ENCODE measurements around the gene ST3GAL6. TPM values are rescaled to one million over a fixed set of nuclear protein-coding genes. Genes with fewer than 3 reads are reported as not detected.

Gene ST3GAL6
- total and polyA plus RNA-seq, 2 of the 8 experiments (the other 6 are each of a cell fraction or from before 2014, with no cell fraction given): 3.3 to 6.1 TPM

DNA sequence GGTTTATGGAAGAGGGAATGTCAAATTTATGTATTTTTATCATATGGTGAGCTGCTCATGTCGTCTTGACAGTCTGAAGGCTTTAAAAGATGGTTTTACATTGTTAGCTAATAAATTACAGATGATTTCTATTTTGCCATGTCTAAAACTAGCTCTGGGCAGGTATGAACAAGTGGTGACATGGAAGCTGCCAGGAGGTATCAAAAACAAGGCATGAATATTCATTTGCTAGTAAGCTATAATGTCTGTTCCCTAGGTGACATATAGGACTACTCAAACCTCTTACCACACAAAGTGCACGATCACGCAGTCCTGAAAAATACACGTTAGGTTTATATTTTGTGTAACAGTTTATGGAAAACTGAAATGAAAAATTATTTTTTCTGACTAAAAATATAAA, 34.8 kb downstream of the ST3GAL6 start:
- no peak overlapping the region for H2BK20ac ChIP-seq (ENCODE audit: low read length)
- no peaks in the 10 kb centered on the region for H3K27me3 ChIP-seq (replicated peaks in 1 of 4; ENCODE audit: control insufficient read depth in 3 of 4, extremely low read depth in 1 of 4, insufficient read depth in 3 of 4, low read length in 3 of 4)
- H2AK5ac ChIP-seq (ENCODE audit: low read depth, low read length): no peak overlapping the region
- H3K23me2 ChIP-seq (ENCODE audit: low read depth, low read length): no peaks in the 10 kb centered on the region
- ChIA-PET POLR2A (ENCODE audit: partially characterized antibody) (no interaction called here), CTCF (ENCODE audit: partially characterized antibody) (interaction anchor here (1.0 to 1.6 kb wide), 4 partner anchors 95 to 202 kb away, joined by 3 to 5 read pairs (median 4); no protein-coding TSS in a partner anchor)
- H3K56ac ChIP-seq (replicated peaks; ENCODE audit: insufficient read length, low read depth, low read length): no peak overlapping the region
- H3K27ac ChIP-seq (ENCODE audit: low read depth, low read length): no peak overlapping the region
- no peak overlapping the region for H2BK12ac ChIP-seq (ENCODE audit: low read depth, low read length)
- H3K23ac ChIP-seq (ENCODE audit: insufficient read length): no peak overlapping the region
- H3K9ac ChIP-seq (replicated peaks in 1 of 4; ENCODE audit: extremely low read depth in 1 of 4, low read depth in 3 of 4, low read length in 3 of 4): no peak overlapping the region
- H3K9me3 ChIP-seq (ENCODE audit: insufficient read depth in 2 of 2, low read depth in 1 of 2, low read length in 1 of 2): no peaks in the 10 kb centered on the region
- H2BK120ac ChIP-seq (replicated peaks; ENCODE audit: low read depth, low read length): no peak overlapping the region
- H4K8ac ChIP-seq (ENCODE audit: extremely low read depth, insufficient read depth, low read length): no peak overlapping the region
- no peaks in the 10 kb centered on the region for H3K4me1 ChIP-seq (replicated peaks in 1 of 4; ENCODE audit: control insufficient read depth in 3 of 4, insufficient read depth in 4 of 4, low read length in 3 of 4)
- H3K4me3 ChIP-seq (ENCODE audit: extremely low read depth in 1 of 4, insufficient read depth in 2 of 4, low read depth in 3 of 4, low read length in 4 of 4): no peak overlapping the region
- no peak overlapping the region for H2AFZ ChIP-seq (ENCODE audit: low read length)
- H4K20me1 ChIP-seq (replicated peaks in 1 of 2; ENCODE audit: control insufficient read depth in 1 of 2, insufficient read depth in 2 of 2, low read length in 2 of 2): peaks cover 0 to 1% of the 10 kb centered on the region in 2 experiments
- no peak overlapping the region for H3K4me2 ChIP-seq (ENCODE audit: insufficient read depth in 1 of 2, low read depth in 2 of 2, low read length in 2 of 2)
- FAIRE-seq: no peak
- no peak overlapping the region for H2BK5ac ChIP-seq (ENCODE audit: low read depth, low read length)
- no peak overlapping the region for H4K5ac ChIP-seq (ENCODE audit: insufficient read length, low read depth, low read length)
- 85% methylated on average over 4 of the region's 4 CpGs; no CpG with 5 or more reads in 1 of the 2 experiments for WGBS, 2 experiments (ENCODE audit: extremely low coverage in 1 of 2, insufficient coverage in 1 of 2, insufficient read length in 1 of 2, insufficient replicate concordance in 2 of 2, low coverage in 1 of 2, low lambda C conversion rate in 2 of 2, missing lambda C conversion rate in 1 of 2)
- no peak overlapping the region for H4K91ac ChIP-seq (replicated peaks; ENCODE audit: insufficient read length, low read length)
- H3K79me1 ChIP-seq (ENCODE audit: low read depth, low read length): no peaks in the 10 kb centered on the region
- no peak overlapping the region for H3K4ac ChIP-seq (replicated peaks; ENCODE audit: insufficient read length, low read depth, low read length)
- DNase-seq (ENCODE audit: low read depth in 1 of 2, low spot score in 2 of 2): no peak
- no peaks in the 10 kb centered on the region for H3K79me2 ChIP-seq (ENCODE audit: control insufficient read depth in 1 of 2, insufficient read depth in 2 of 2, low read length in 2 of 2)
- no peak overlapping the region for H3K18ac ChIP-seq (ENCODE audit: extremely low read depth, low read length)
- no peak overlapping the region for H2BK15ac ChIP-seq (ENCODE audit: low read length)
- H3K14ac ChIP-seq (ENCODE audit: insufficient read length): no peak overlapping the region
- H3K36me3 ChIP-seq (ENCODE audit: control insufficient read depth in 2 of 4, insufficient read depth in 4 of 4, low read length in 3 of 4): peaks cover 3 to 25% (median 6%) of the 10 kb centered on the region in 4 experiments
